ENCODE results near the gene SLC5A4.

Gene SLC5A4

GRCh38 chr22:32175683-32176644, 79.2 kb downstream of the SLC5A4 start:
- H3K27me3 ChIP-seq (ENCODE audit: control insufficient read depth in 1 of 2, insufficient read depth in 2 of 2, low read length in 2 of 2) = peaks cover 16 to 23% of the 10 kb centered on the region in 2 donors
- no peak overlapping the region for H3K27ac ChIP-seq (ENCODE audit: low read length)
- no peak overlapping the region for H3K9ac ChIP-seq (ENCODE audit: low read length in 2 of 2)
- no peak overlapping the region for H3K4me3 ChIP-seq (ENCODE audit: low read length in 2 of 2)
- H3K4me1 ChIP-seq (ENCODE audit: control insufficient read depth, insufficient read depth, low read length) = no peaks in the 10 kb centered on the region
- no peaks in the 10 kb centered on the region for H3K36me3 ChIP-seq (ENCODE audit: control insufficient read depth in 2 of 2, insufficient read depth in 2 of 2, low read length in 2 of 2)
- H3K9me3 ChIP-seq (ENCODE audit: control insufficient read depth in 2 of 2, low read length in 2 of 2) = peaks cover 0 to 2% of the 10 kb centered on the region in 2 donors

- no peak overlapping the region for H3K4me3 ChIP-seq (ENCODE audit: low read length in 2 of 2)
- peaks cover 16 to 23% of the 10 kb centered on the region in 2 donors for H3K27me3 ChIP-seq (ENCODE audit: control insufficient read depth in 1 of 2, insufficient read depth in 2 of 2, low read length in 2 of 2)
- H3K9me3 ChIP-seq (ENCODE audit: control insufficient read depth in 2 of 2, low read length in 2 of 2) = peaks cover 0 to 2% of the 10 kb centered on the region in 2 donors
- no peaks in the 10 kb centered on the region for H3K4me1 ChIP-seq (ENCODE audit: control insufficient read depth, insufficient read depth, low read length)
- no peak overlapping the region for H3K9ac ChIP-seq (ENCODE audit: low read length in 2 of 2)
- H3K36me3 ChIP-seq (ENCODE audit: control insufficient read depth in 2 of 2, insufficient read depth in 2 of 2, low read length in 2 of 2) = no peaks in the 10 kb centered on the region
- H3K27ac ChIP-seq (ENCODE audit: low read length) = no peak overlapping the region
Observed at GRCh38 chr22:32175115-32175514, 80.0 kb downstream of the SLC5A4 start.
